WERI-Rb-1 (cell line): Measurements from ENCODE around the gene IP6K1.

ENCODE experiments used
- DNase-seq: peaks from one replicate; pipeline ENCODE4 v3.0.0-alpha.2; 2020
- H3K27ac ChIP-seq: fragments of 250-450 bp; sonication (Bioruptor Pico); 2 replicates; pipeline ENCODE4 v1.5.1; 2020; ENCODE audit warnings: mild to moderate bottlenecking, moderate library complexity
- H3K27me3 ChIP-seq: fragments of 250-450 bp; sonication (Bioruptor Pico); 2 replicates; pipeline ENCODE4 v1.5.1; 2021; ENCODE audit warnings: mild to moderate bottlenecking, low read depth, moderate library complexity; ENCODE audit not compliant: insufficient read depth, severe bottlenecking
- H3K36me3 ChIP-seq: fragments of 250-450 bp; sonication (Bioruptor Pico); 2 replicates; pipeline ENCODE4 v1.5.1; 2020; ENCODE audit warnings: mild to moderate bottlenecking, moderate library complexity
- H3K4me3 ChIP-seq: 2 replicates; pipeline ENCODE4 v1.5.1; 2011; ENCODE audit warnings: low read depth, mild to moderate bottlenecking, control low read depth, low read length
- H3K9me3 ChIP-seq: fragments of 250-450 bp; sonication (Bioruptor Pico); 2 replicates; pipeline ENCODE4 v1.5.1; 2021; ENCODE audit warnings: mild to moderate bottlenecking, moderate library complexity; ENCODE audit not compliant: severe bottlenecking
- TF ChIP-seq, protein P1 (sequence below): IDR thresholded peaks from 2 replicates; pipeline ENCODE4 v1.5.1; 2011; ENCODE audit warnings: low read depth, mild to moderate bottlenecking, control low read depth, inconsistent platforms, low read length

The IP6K1 gene

DNA sequence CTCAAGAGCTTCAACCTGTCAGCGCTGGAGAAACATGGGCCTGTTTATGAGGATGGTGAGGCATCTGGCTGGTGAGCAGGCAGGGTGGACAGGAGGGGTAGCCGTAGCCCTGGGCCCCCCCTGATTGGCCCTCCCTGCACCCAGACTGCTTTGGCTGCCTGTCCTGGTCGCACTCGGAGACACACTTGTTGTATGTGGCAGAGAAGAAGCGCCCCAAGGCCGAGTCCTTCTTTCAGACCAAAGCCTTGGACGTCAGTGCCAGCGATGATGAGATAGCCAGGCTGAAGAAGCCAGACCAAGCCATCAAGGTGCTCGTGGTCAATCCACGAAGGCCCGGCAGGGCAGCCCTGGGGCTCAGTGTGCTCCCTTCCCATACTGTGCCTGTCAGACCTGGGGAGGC is 110.4 kb downstream of the IP6K1 start:
- TF ChIP-seq, protein P1, sequence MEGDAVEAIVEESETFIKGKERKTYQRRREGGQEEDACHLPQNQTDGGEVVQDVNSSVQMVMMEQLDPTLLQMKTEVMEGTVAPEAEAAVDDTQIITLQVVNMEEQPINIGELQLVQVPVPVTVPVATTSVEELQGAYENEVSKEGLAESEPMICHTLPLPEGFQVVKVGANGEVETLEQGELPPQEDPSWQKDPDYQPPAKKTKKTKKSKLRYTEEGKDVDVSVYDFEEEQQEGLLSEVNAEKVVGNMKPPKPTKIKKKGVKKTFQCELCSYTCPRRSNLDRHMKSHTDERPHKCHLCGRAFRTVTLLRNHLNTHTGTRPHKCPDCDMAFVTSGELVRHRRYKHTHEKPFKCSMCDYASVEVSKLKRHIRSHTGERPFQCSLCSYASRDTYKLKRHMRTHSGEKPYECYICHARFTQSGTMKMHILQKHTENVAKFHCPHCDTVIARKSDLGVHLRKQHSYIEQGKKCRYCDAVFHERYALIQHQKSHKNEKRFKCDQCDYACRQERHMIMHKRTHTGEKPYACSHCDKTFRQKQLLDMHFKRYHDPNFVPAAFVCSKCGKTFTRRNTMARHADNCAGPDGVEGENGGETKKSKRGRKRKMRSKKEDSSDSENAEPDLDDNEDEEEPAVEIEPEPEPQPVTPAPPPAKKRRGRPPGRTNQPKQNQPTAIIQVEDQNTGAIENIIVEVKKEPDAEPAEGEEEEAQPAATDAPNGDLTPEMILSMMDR = no peak
- H3K27me3 ChIP-seq = no peaks in the 10 kb centered on the region
- DNase-seq = no peak
- H3K4me3 ChIP-seq = no peak overlapping the region
- no peak overlapping the region for H3K27ac ChIP-seq
- peaks cover 53% of the 10 kb centered on the region for H3K36me3 ChIP-seq
- no peaks in the 10 kb centered on the region for H3K9me3 ChIP-seq

DNA sequence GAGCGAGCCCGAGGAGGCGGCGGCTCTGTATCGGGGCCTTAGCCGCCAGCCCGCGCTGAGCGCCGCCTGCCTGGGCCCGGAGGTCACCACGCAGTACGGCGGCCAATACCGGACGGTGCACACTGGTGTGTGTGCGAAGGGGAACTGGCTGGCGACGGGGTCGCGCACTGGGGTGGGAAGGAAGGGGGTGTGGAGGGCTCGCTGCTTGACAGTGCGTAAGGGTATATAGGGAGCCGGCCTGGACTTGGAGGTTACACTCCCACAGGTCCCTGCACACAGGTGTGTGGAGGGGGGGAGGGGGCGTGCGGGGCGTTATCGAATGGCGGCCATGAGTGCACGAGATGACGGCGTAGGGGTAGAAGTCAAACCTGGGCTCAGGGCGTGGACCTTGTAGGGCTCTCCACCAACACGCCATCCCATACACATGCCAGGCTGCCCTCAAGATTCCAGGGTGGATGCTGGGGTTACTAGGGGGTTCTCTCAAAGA is 111.8 kb downstream of the IP6K1 start:
- Histone ChIP-seq H3K4me3 (peak overlapping the region; percentile 83), H3K27ac (peak overlapping the region; percentile 97), H3K27me3 (no peaks in the 10 kb centered on the region), H3K9me3 (no peaks in the 10 kb centered on the region), H3K36me3 (peaks cover 39% of the 10 kb centered on the region)
- peak; percentile 35 for DNase-seq
- TF ChIP-seq, protein P1 = no peak
